ENCODE results near the gene ADRA2B. TPM values are rescaled to one million over a fixed set of nuclear protein-coding genes. Genes with fewer than 3 reads are reported as not detected.
"Not testable (repeated sequence)": the region's sequence is repeated elsewhere in the genome, so short reads cannot be mapped to it uniquely, and the experiment has no call there.

Gene ADRA2B
- total RNA-seq, 1 donor = under 0.01 TPM

DNA sequence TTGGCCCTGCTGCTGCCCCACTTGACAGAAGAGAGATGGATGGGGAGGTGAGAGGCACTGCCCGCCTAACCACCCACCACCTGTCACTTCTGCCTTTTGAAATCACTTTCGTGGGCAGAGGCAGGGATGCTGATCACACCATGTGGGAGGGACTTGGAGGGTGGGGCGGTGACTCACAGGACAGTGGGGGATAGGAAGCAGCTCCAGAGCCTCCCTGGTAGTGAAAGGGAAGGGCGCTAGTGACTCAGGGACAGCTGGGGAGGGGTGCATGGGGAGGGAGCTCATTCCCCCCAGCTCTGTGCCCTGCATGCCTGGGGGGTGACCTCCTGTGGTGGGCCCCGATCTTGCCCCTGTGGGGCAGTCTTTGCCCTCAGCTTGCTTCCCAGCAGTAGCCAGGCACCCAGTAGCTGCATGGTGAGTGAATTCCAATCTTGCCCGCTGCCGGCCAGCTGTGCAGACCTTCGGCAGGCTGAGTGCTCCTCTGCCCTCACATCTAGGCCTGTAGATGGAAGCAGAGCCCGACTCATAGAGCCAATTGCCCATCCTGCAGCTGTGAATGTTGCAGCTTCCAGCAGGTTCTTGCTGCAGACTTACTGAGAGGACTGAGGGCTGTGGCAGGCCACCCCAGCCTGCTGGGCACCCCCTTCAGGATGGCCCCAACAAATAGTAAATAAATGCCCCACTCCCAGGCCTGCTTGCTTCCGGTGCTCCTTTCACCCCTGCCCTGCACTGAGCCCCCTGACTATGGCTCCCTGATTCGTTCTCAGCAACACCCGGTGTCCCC lies 53.1 kb downstream of the ADRA2B start:
- H4K20me1 ChIP-seq (ENCODE audit: insufficient read depth, low read length); H3K9me3 ChIP-seq (ENCODE audit: low read depth, low read length); H3K4me3 ChIP-seq (ENCODE audit: insufficient read depth, low read length); DNase-seq (ENCODE audit: insufficient read length, low spot score, missing footprints); H3K36me3 ChIP-seq (ENCODE audit: insufficient read depth, low read length); H3K79me2 ChIP-seq (ENCODE audit: insufficient read depth, low read length); H3K27me3 ChIP-seq (ENCODE audit: insufficient read depth, low read length); H3K27ac ChIP-seq (ENCODE audit: low read depth, low read length); H2AFZ ChIP-seq (ENCODE audit: low read length); H3K4me1 ChIP-seq (ENCODE audit: insufficient read depth, low read length); H3K4me2 ChIP-seq (ENCODE audit: insufficient read depth, low read length): not testable (repeated sequence)
- TF ChIP-seq, protein P1, sequence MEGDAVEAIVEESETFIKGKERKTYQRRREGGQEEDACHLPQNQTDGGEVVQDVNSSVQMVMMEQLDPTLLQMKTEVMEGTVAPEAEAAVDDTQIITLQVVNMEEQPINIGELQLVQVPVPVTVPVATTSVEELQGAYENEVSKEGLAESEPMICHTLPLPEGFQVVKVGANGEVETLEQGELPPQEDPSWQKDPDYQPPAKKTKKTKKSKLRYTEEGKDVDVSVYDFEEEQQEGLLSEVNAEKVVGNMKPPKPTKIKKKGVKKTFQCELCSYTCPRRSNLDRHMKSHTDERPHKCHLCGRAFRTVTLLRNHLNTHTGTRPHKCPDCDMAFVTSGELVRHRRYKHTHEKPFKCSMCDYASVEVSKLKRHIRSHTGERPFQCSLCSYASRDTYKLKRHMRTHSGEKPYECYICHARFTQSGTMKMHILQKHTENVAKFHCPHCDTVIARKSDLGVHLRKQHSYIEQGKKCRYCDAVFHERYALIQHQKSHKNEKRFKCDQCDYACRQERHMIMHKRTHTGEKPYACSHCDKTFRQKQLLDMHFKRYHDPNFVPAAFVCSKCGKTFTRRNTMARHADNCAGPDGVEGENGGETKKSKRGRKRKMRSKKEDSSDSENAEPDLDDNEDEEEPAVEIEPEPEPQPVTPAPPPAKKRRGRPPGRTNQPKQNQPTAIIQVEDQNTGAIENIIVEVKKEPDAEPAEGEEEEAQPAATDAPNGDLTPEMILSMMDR (IDR thresholded peaks at IDR 0.05; ENCODE audit: extremely low read depth, low read depth, low read length) = peak; percentile 29

Other genes starting within 250 kb of the ADRA2B start
- 42.7 and 53.6 TPM in 2 replicates for gene ANKRD36C, start 124.7 kb downstream of the ADRA2B start, total RNA-seq
- gene GPAT2, start 81.7 kb downstream of the ADRA2B start, total RNA-seq = 2.2 and 9.4 TPM in 2 replicates
- gene ASTL, start 21.9 kb upstream of the ADRA2B start, total RNA-seq = not detected in 2 replicates
- gene DUSP2, start 28.9 kb upstream of the ADRA2B start, total RNA-seq = 2.7 and 3.3 TPM in 2 replicates
- 139 and 163 TPM in 2 replicates for gene STARD7, start 92.3 kb upstream of the ADRA2B start, total RNA-seq
- gene TMEM127, start 149.4 kb upstream of the ADRA2B start, total RNA-seq = 55.0 and 56.0 TPM in 2 replicates
- gene CIAO1, start 149.7 kb upstream of the ADRA2B start, total RNA-seq = 111 and 126 TPM in 2 replicates
- 42.7 and 44.2 TPM in 2 replicates for gene SNRNP200, start 189.0 kb upstream of the ADRA2B start, total RNA-seq
- gene ITPRIPL1, start 208.7 kb upstream of the ADRA2B start, total RNA-seq = 1.4 and 1.8 TPM in 2 replicates
- 1.1 and 2.4 TPM in 2 replicates for gene NCAPH, start 219.2 kb upstream of the ADRA2B start, total RNA-seq

Measured in osteoblast (primary cell).